Keratinocyte (primary cell): ENCODE data around the gene NATD1. TPM values are rescaled to one million over a fixed set of nuclear protein-coding genes. Genes with fewer than 3 reads are reported as not detected.
A peak's percentile ranks its signal among the peaks of the same experiment; 100 is the strongest.

Experiments
- DNase-seq: peaks from one replicate; pipeline ENCODE4 v3.0.0-alpha.2; 2011; ENCODE audit warnings: low read depth, missing footprints, low spot score
- FAIRE-seq: peaks from 2 replicates; lab custom pipeline; 2011; peaks lifted over from hg19 to GRCh38; lab: Jason Lieb, UNC
- H2AFZ ChIP-seq: 2 replicates; pipeline ENCODE4 v1.6.0; 2012; ENCODE audit warnings: low read length, control low read depth, inconsistent platforms; ENCODE audit not compliant: control insufficient read depth
- H3K27ac ChIP-seq: 2 replicates; pipeline ENCODE4 v1.5.1; 2011; ENCODE audit warnings: low read length; ENCODE audit not compliant: control insufficient read depth, insufficient read depth
- H3K27me3 ChIP-seq: 3 replicates; pipeline ENCODE4 v1.6.0; 2011; ENCODE audit warnings: low read length; ENCODE audit not compliant: control insufficient read depth, insufficient read depth; ENCODE audit errors: extremely low read depth
- H3K36me3 ChIP-seq, 2 experiments: 2 replicates in 1 of 2; 3 replicates in 1 of 2; pipeline ENCODE4 v1.5.1; 2011; ENCODE audit warnings: low read length in 2 of 2, mild to moderate bottlenecking in 1 of 2; ENCODE audit not compliant: control insufficient read depth in 2 of 2, insufficient read depth in 2 of 2; ENCODE audit errors: extremely low read depth in 1 of 2
- H3K4me1 ChIP-seq: 3 replicates; pipeline ENCODE4 v1.5.1; 2011; ENCODE audit warnings: low read length; ENCODE audit not compliant: control insufficient read depth, insufficient read depth; ENCODE audit errors: extremely low read depth
- H3K4me2 ChIP-seq: 3 replicates; pipeline ENCODE4 v1.6.0; 2011; ENCODE audit warnings: low read depth, low read length; ENCODE audit not compliant: control insufficient read depth, insufficient read depth; ENCODE audit errors: extremely low read depth
- H3K4me3 ChIP-seq, 3 experiments: fragments of 200-600 bp in 1 of 3; sonication (generic) in 1 of 3; 2 replicates in 2 of 3; 3 replicates in 1 of 3; pipeline ENCODE4 v1.5.1; 2011 to 2016; ENCODE audit warnings: low read length in 3 of 3, mild to moderate bottlenecking in 3 of 3, control low read depth in 2 of 3, inconsistent platforms in 1 of 3, low read depth in 1 of 3, mixed read lengths in 1 of 3, mixed run types in 1 of 3, moderate library complexity in 1 of 3; ENCODE audit not compliant: control insufficient read depth in 2 of 3, insufficient read depth in 2 of 3; ENCODE audit errors: extremely low read depth in 1 of 3
- H3K79me2 ChIP-seq: 2 replicates; pipeline ENCODE4 v1.6.0; 2012; ENCODE audit warnings: low read length; ENCODE audit not compliant: control insufficient read depth, insufficient read depth
- H3K9ac ChIP-seq: 3 replicates; pipeline ENCODE4 v1.6.0; 2011; ENCODE audit warnings: low read length; ENCODE audit not compliant: control insufficient read depth, insufficient read depth; ENCODE audit errors: extremely low read depth
- H3K9me1 ChIP-seq: 3 replicates; pipeline ENCODE4 v1.6.0; 2011; ENCODE audit warnings: low read length; ENCODE audit not compliant: control insufficient read depth, insufficient read depth; ENCODE audit errors: extremely low read depth
- H3K9me3 ChIP-seq: 2 replicates; pipeline ENCODE4 v1.5.1; 2012; ENCODE audit warnings: low read depth, low read length; ENCODE audit not compliant: control insufficient read depth
- H4K20me1 ChIP-seq: 3 replicates; pipeline ENCODE4 v1.6.0; 2011; ENCODE audit warnings: low read length; ENCODE audit not compliant: control insufficient read depth, insufficient read depth; ENCODE audit errors: extremely low read depth
- CTCF ChIP-seq, 3 experiments: IDR thresholded peaks in 1 of 3; conservative IDR thresholded peaks in 1 of 3; optimal IDR thresholded peaks in 1 of 3; 2 replicates in 2 of 3; 3 replicates in 1 of 3; pipeline versions ENCODE3 to v1.5.1; 2011; ENCODE audit warnings: low read length in 3 of 3, mild to moderate bottlenecking in 3 of 3, moderate library complexity in 2 of 3, control low read depth in 1 of 3, inconsistent platforms in 1 of 3; ENCODE audit not compliant: insufficient read depth in 2 of 3; ENCODE audit errors: extremely low read depth in 1 of 3
- EZH2 ChIP-seq: IDR thresholded peaks from one replicate; pipeline ENCODE4 v1.6.1; 2012; ENCODE audit warnings: inconsistent platforms, mild to moderate bottlenecking, low read length, moderate library complexity
- dilution Hi-C: fragments of 300-500 bp; cut with MboI; formaldehyde crosslinking; loops from one replicate; pipeline ENCODE4 v1.7.0; 2020; ENCODE audit warnings: low sequenced_read_pairs; ENCODE audit not compliant: extremely low pct_ligation_motif_present
- polyA plus RNA-seq, 5 experiments: library from polyadenylated mRNA; depleted of rRNA in 3 of 5; stranded (reverse) in 3 of 5; stranded (forward) in 1 of 5; unstranded in 1 of 5; fragments of >200 nt; gene quantifications; 1 replicate in 1 of 5; 2 replicates in 3 of 5; 3 replicates in 1 of 5; pipeline versions ENCODE4 v1.2.1 to v1.2.3, GENCODE V29; 2011 to 2012; ENCODE audit warnings: missing spikeins in 2 of 5, low read depth in 1 of 5, low replicate concordance in 1 of 5

The NATD1 gene
- polyA plus RNA-seq, 1 donor (not counting 4 experiments of a cell fraction or from before 2014, with no cell fraction given): 1.5 TPM

- dilution Hi-C loops: no loop called here
- DNase-seq: peak; percentile 96
- Histone ChIP-seq H3K27ac (peak within 1 kb of the TSS; percentile 79), H4K20me1 (peaks cover 12% of the 10 kb centered on the region), H3K4me1 (peaks cover 48% of the 10 kb centered on the region), H3K4me3 (peak within 1 kb of the TSS; percentile 77 to 86 (median 78)), H3K27me3 (no peaks in the 10 kb centered on the region), H3K9me1 (no peaks in the 10 kb centered on the region), H3K79me2 (peaks cover 46% of the 10 kb centered on the region), H3K9me3 (no peaks in the 10 kb centered on the region), H2AFZ (peak within 1 kb of the TSS; percentile 51), H3K9ac (peak within 1 kb of the TSS; percentile 83), H3K36me3 (no peaks in the 10 kb centered on the region), H3K4me2 (peak within 1 kb of the TSS; percentile 93)
- peak; percentile 64 for FAIRE-seq
- TF ChIP-seq CTCF (optimal IDR thresholded peaks at IDR 0.05 in 1 of 3, IDR thresholded peaks at IDR 0.05 in 1 of 3, conservative IDR thresholded peaks at IDR 0.05 in 1 of 3; ENCODE audit: extremely low read depth in 1 of 3, insufficient read depth in 2 of 3, low read length in 3 of 3) (no peak), EZH2 (no peak)
Observed at GRCh38 chr17:21284319-21285163, 31.3 kb upstream of the NATD1 start, which contains the start of gene MAP2K3. Gene MAP2K3, plus strand, starts transcription at chr17:21284711. Its CDS starts 210 bp downstream, at chr17:21284921.

GRCh38 chr17:21283482-21284318 is 30.5 kb upstream of the NATD1 start:
- FAIRE-seq: no peak
- DNase-seq: no peak
- H3K4me2 ChIP-seq: peak overlapping the region; percentile 81
- H3K36me3 ChIP-seq: no peaks in the 10 kb centered on the region
- H3K9ac ChIP-seq: peak overlapping the region; percentile 83
- peaks cover 8% of the 10 kb centered on the region for H4K20me1 ChIP-seq
- H3K27me3 ChIP-seq: no peaks in the 10 kb centered on the region
- peaks cover 41% of the 10 kb centered on the region for H3K4me1 ChIP-seq
- H3K9me3 ChIP-seq: no peaks in the 10 kb centered on the region
- H3K79me2 ChIP-seq: peaks cover 37% of the 10 kb centered on the region
- H3K9me1 ChIP-seq: no peaks in the 10 kb centered on the region
- H2AFZ ChIP-seq: peak overlapping the region; percentile 51
- H3K27ac ChIP-seq: no peak overlapping the region
- peak overlapping the region; percentile 32 to 78 (median 77) for H3K4me3 ChIP-seq
- TF ChIP-seq CTCF (optimal IDR thresholded peaks at IDR 0.05 in 1 of 3, IDR thresholded peaks at IDR 0.05 in 1 of 3, conservative IDR thresholded peaks at IDR 0.05 in 1 of 3; ENCODE audit: extremely low read depth in 1 of 3, insufficient read depth in 2 of 3, low read length in 3 of 3) (no peak), EZH2 (no peak)
- dilution Hi-C loops: no loop called here
